Caki2 (cell line): ENCODE results near the gene OLFML2A. TPM values are rescaled to one million over a fixed set of nuclear protein-coding genes. Genes with fewer than 3 reads are reported as not detected.

ENCODE experiments used
- DNase-seq: peaks from one replicate; pipeline ENCODE4 v3.0.0-alpha.2; 2015; ENCODE audit warnings: low read depth
- in situ Hi-C: cut with HindIII; loops from 2 replicates; pipeline ENCODE4 v1.10.0; 2016; ENCODE audit warnings: low sequenced_read_pairs, low pct_unique_long_range_greater_than_20kb, mixed read lengths
- total RNA-seq: library from RNA; depleted of rRNA; stranded (reverse); fragments of >200 nt; shearing (Covaris generic); gene quantifications from 2 replicates; pipeline ENCODE4 v1.2.3, GENCODE V29; 2014; ENCODE audit warnings: low replicate concordance

Gene OLFML2A
- total RNA-seq, 1 experiment from 2014 or later = 14.9 TPM

GRCh38 chr9:124758061-124758460 lies 18.9 kb upstream of the OLFML2A start:
- in situ Hi-C loops = no loop called here
- no peak for DNase-seq

- DNase-seq = no peak
- in situ Hi-C loops = no loop called here
These were observed 18.2 kb upstream of the OLFML2A start for GRCh38 chr9:124758691-124759090.

DNA sequence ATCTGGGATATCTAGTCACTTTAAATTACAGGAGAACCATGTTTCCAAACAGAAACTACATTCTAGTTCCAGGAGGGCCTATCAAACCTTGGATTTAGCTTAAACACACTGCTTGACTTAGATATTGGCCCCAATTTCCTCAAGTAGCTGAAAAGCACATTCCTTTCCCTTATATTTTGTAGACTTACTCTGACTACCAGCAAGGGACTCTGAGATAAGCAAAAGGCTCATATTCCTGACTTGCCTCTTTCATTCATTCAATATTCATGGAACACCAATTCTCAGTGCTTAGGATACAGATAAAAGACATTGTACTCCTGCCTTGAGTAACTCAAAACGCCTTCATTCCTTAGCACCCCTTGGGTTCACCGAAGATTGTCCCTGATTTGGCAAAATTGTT lies 17.6 kb upstream of the OLFML2A start:
- in situ Hi-C loops = no loop called here

GRCh38 chr9:124760719-124761118 lies 16.2 kb upstream of the OLFML2A start:
- no peak for DNase-seq
- in situ Hi-C loops = no loop called here

More for the DNA sequence above, 17.6 kb upstream of the OLFML2A start:
- DNase-seq = no peak

DNA sequence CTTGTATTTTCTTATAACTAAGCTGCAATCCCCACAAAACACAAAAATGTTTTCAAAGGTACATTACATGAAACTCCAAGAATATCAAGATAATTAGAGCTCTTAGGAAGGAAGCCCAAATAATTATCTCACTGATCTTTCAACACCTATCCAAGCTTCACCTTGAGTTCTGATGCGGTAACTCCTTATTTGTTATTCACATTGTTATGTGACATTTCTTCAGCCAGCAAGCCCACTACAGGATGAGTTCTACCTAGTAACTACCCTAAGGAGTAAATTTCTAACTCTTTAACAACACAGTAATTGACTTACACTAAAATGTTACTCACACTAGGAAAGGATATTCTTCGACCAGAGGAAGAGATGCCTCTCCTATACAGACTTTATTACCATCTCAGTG lies 15.7 kb upstream of the OLFML2A start:
- no peak for DNase-seq
- in situ Hi-C loops = no loop called here

DNA sequence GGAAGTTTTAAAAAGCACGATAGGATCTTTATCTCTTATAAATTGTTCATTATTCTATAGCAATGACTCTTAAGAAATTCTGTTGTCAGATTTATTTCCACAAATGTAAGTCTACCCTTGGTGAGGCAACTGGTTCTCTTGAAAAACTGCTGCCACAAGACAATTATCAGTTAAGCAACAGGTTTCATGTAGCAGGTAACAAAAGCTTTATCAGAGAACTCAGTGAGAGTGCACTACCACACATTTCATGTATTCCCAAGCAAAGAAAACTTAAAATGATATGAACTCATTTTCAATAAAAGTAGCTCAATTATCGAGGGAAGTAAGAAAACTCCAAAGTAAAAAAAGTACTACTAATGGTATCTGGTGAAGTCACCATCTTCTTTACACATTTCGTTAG lies 15.2 kb upstream of the OLFML2A start:
- DNase-seq = no peak
- in situ Hi-C loops = no loop called here

GRCh38 chr9:124762633-124763032 lies 14.3 kb upstream of the OLFML2A start:
- in situ Hi-C loops = no loop called here
- no peak for DNase-seq

GRCh38 chr9:124764774-124765438 lies 12.0 kb upstream of the OLFML2A start:
- in situ Hi-C loops = no loop called here
- DNase-seq = no peak

DNA sequence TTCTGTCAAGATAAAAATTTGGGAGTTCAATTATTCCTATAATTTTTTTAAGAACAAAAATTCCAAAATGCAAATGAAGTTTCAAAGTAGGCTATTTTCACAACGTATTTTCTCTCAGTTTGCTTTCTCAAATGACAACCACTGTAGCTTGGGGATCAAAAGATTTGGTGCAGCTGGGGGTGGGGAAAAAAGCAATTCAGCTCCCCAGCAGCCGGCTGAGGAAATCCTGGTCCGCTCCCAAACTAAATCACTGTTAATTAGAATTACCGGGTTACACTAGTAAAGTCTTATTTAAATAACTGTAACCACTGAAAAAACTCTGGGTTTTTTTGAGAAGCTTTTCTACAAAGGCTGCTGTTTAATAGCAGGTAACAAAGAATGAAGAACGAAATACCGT lies 11.5 kb upstream of the OLFML2A start:
- DNase-seq = no peak
- in situ Hi-C loops = no loop called here

- in situ Hi-C loops = no loop called here
These were observed 10.6 kb upstream of the OLFML2A start for GRCh38 chr9:124766326-124766725.

GRCh38 chr9:124766815-124767554 lies 9.9 kb upstream of the OLFML2A start:
- in situ Hi-C loops = no loop called here
- no peak for DNase-seq

More at GRCh38 chr9:124766326-124766725, 10.6 kb upstream of the OLFML2A start:
- DNase-seq = no peak

GRCh38 chr9:124767821-124768220 lies 9.1 kb upstream of the OLFML2A start:
- in situ Hi-C loops = no loop called here
- DNase-seq = no peak

- in situ Hi-C loops = no loop called here
- DNase-seq = no peak
These were observed 8.6 kb upstream of the OLFML2A start for GRCh38 chr9:124768334-124768733.

DNA sequence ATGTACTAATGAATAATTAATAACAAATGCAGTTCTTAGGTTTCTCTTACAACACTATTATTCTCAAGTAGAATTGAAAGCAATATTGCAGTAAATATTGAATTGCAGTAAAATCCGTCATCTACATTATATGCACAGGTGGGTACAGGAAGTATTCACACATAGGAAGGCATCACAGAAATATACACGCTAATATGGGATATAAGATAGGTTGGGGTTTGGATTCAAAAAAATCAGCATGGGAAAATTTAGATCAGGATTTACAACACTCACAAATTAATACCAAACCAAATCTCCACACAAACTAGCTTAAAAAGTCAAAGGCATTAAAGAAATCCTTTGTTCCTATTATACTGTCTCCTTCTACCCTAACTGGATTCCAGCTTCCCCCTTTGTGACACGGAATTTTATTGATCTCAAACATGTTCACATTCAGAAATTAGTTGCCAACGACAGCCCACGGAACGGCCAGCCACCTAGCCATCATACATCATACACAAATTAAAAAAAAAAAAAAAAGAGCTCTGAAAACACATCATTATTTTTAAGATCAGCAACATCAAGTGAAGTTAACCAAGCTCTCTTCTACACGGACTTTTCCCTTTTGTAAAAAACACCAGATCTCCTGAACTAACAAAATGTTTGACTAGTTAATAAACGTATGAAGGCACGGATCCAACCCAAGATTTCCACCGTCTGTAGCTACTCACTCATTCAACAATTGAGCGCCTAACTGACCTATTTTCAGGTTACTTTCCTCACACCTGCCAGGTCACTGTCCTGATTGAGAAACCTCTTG lies 8.0 kb upstream of the OLFML2A start:
- no peak for DNase-seq
- in situ Hi-C loops = no loop called here

DNA sequence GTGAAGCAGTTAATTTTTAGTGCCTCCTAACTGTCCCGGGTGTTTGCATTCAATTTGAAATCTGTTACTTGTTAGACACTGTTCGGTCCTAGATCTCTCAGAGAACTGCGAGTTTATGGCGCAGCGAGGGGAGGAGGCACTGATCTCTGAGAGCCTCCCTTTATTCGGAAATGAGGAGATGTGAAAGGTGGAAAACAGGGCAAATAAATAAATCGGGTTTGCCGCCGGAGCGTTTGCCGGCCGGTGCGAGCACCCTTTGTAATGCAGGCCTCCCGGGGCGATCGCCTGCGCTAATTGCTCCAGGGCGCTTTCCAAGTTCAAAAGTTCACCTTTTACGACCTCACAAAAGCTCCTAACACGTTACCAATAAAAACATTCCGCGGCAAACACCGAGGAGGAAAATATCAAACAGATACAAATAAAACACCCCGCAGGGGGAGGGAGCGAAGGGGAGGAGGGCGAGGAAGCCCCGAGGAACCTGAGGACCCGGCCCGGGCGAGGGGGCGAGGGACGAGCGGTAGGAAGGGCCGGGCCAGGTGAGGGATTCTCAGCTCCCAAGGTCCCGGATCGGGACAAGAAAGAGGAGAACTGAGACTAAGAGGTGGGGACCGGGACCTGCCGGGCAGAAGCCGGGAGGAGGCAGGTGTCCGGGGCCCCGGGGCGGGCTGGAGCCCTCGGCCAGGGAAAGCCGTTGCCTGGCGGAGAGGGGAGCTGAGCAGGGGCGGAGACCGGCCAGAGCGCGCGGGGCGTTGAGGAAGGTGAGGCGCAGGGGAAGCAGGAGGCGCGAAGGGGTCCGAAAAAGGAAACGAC lies 7.2 kb upstream of the OLFML2A start:
- in situ Hi-C loops = no loop called here
- peak; percentile 46 for DNase-seq

DNA sequence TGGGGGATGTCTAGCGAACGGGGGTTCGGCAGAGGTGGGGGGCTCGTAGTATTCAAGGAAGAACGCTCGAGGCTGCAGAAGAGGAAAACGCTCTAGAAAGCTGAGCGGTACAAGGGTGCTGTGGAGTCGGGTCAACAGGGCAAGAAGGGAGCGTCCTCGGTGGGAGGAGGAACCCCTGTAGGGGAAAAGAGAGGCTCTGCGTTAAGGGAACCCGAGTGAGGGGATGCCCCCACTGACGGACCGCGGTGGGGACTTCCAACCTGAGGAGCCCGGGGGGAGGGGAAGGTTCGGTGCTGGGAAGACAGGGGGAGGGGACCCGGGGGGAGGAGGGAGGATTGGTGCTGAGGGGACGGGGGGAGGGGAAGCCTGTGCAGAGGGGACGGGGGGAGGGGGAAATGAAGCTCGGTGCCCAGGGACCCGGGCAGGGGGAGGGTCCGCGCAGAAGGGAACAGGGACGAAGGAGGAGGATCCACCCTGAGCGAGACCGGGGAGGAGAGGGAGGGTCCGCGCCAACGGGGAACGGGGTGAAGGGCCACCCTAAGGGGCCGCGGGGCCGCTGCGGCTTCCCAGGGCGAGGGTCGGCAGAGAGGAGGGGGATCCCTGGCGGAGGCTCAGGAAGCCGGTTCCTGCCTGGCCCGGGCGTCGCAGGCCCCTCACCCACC lies 6.4 kb upstream of the OLFML2A start:
- no peak for DNase-seq
- in situ Hi-C loops = no loop called here

GRCh38 chr9:124771021-124771866 lies 5.7 kb upstream of the OLFML2A start, which contains the start of gene NR6A1:
Gene NR6A1 (minus strand): TSS chr9:124771311.
- in situ Hi-C loops = no loop called here
- DNase-seq = peak; percentile 97
